ENCODE results near the gene ADM2. TPM values are rescaled to one million over a fixed set of nuclear protein-coding genes. Genes with fewer than 3 reads are reported as not detected.
A peak's percentile ranks its signal among the peaks of the same experiment; 100 is the strongest.

Gene ADM2
- total RNA-seq, 1 donor from 2014 or later, result 4.4 TPM

GRCh38 chr22:50474710-50475651 lies 6.4 kb upstream of the ADM2 start, which contains the start of gene SBF1:
TSS of gene SBF1 (minus strand) at chr22:50475035. CDS start at chr22:50474840, 195 bp downstream.
- H3K4me3 ChIP-seq (ENCODE audit: low read depth, low read length), result peak within 1 kb of the TSS; percentile 79
- no peak for TF ChIP-seq CTCF (conservative IDR thresholded peaks at IDR 0.05; ENCODE audit: low read depth, low read length)
- DNase-seq (ENCODE audit: low read depth), result no peak

DNA sequence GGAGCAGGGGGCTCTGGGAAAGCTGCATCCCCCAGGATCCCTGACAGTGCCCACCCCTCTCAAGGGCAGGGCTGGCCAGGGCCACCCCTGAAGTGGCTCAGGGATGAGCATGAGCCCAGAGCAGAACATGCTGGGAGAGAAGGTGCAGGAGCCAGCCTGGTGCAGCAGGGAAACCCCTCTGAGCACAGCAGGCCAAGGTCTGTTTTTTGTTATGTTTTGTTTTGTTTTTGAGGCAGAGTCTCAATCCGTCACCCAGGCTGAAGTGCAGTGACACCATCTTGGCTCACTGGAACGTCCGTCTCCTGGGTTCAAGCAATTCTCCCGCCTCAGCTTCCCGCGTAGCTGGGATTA lies 5.7 kb upstream of the ADM2 start:
- peak overlapping the region; percentile 45 for H3K4me3 ChIP-seq (ENCODE audit: low read depth, low read length)
- TF ChIP-seq CTCF (conservative IDR thresholded peaks at IDR 0.05; ENCODE audit: low read depth, low read length), result no peak
- DNase-seq (ENCODE audit: low read depth), result no peak

- TF ChIP-seq CTCF (conservative IDR thresholded peaks at IDR 0.05; ENCODE audit: low read depth, low read length), result no peak
- H3K4me3 ChIP-seq (ENCODE audit: low read depth, low read length), result no peak overlapping the region
- DNase-seq (ENCODE audit: low read depth), result no peak
Observed at GRCh38 chr22:50476868-50477267, 4.5 kb upstream of the ADM2 start.

DNA sequence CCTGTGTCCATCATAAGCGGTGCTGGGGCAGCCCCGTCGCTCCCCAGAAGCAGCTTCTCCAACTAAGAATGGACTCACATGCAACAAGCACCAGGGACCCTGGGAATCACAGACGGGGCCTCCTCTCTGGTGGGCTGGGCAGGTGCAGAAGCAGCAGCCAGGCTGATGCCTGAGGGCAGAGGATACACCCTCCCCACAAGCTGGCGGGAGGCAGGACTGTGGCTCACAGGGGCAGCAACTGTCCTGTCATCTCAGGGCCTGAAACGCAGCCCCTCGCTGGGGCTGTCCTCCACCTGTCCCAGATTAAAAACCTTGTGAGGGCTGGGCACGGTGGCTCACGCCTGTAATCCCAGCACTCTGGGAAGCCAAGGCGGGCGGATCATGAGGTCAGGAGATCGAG lies 3.4 kb upstream of the ADM2 start:
- DNase-seq (ENCODE audit: low read depth), result no peak
- TF ChIP-seq CTCF (conservative IDR thresholded peaks at IDR 0.05; ENCODE audit: low read depth, low read length), result no peak
- no peak overlapping the region for H3K4me3 ChIP-seq (ENCODE audit: low read depth, low read length)

- no peak for DNase-seq (ENCODE audit: low read depth)
- TF ChIP-seq CTCF (conservative IDR thresholded peaks at IDR 0.05; ENCODE audit: low read depth, low read length), result no peak
- no peak overlapping the region for H3K4me3 ChIP-seq (ENCODE audit: low read depth, low read length)
Observed at GRCh38 chr22:50479721-50480120, 1.6 kb upstream of the ADM2 start.

DNA sequence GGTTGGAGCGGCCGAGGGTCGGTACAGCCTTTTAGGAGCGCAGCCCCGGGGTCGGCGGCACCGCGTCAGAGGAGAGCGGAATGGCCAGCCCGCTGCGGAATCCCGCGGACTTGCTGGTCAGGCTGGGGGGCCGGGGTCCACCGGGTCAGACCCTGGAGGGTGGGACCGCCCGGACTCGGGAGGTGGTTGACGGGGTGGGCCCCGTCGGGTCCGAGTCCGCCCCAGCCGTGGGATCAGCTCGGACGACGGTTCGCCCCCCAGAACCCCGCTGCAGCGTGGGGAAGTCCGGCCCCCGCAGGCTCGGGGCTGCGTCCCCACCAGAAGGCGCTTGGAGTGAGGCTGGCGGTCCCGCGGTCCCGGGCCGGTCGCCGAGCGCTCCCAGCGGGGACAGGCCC lies 301 bp upstream of the ADM2 start:
- no peak for TF ChIP-seq CTCF (conservative IDR thresholded peaks at IDR 0.05; ENCODE audit: low read depth, low read length)
- H3K4me3 ChIP-seq (ENCODE audit: low read depth, low read length), result peak overlapping the region; percentile 70
- DNase-seq (ENCODE audit: low read depth), result no peak
